Subcutaneous abdominal adipose tissue (tissue), 5 donors: ENCODE data around the gene PTPN21.

ENCODE experiments used
- H3K27ac ChIP-seq: one replicate; pipeline ENCODE4 v1.7.0; 2013; ENCODE audit warnings: low read depth, mild to moderate bottlenecking, inconsistent platforms, low read length, moderate library complexity
- H3K27me3 ChIP-seq, 5 donors: one replicate each; pipeline ENCODE4 v1.7.0; 2013; ENCODE audit warnings: low read length in 5 of 5, inconsistent platforms in 1 of 5; ENCODE audit not compliant: control insufficient read depth in 5 of 5, insufficient read depth in 4 of 5
- H3K36me3 ChIP-seq, 5 donors: one replicate each; pipeline ENCODE4 v1.7.0; 2013; ENCODE audit warnings: low read length in 5 of 5; ENCODE audit not compliant: control insufficient read depth in 5 of 5, insufficient read depth in 5 of 5
- H3K4me1 ChIP-seq, 5 donors: one replicate each; pipeline ENCODE4 v1.7.0; 2013; ENCODE audit warnings: low read length in 5 of 5, mild to moderate bottlenecking in 3 of 5, moderate library complexity in 1 of 5; ENCODE audit not compliant: control insufficient read depth in 5 of 5, insufficient read depth in 5 of 5
- H3K4me3 ChIP-seq, 5 donors: one replicate each; pipeline ENCODE4 v1.7.0; 2013; ENCODE audit warnings: low read length in 5 of 5, low read depth in 1 of 5
- H3K9ac ChIP-seq, 5 donors: one replicate each; pipeline ENCODE4 v1.7.0; 2013; ENCODE audit warnings: low read length in 5 of 5, mild to moderate bottlenecking in 4 of 5, moderate library complexity in 3 of 5
- H3K9me3 ChIP-seq, 5 donors: one replicate each; pipeline ENCODE4 v1.7.0; 2013; ENCODE audit warnings: low read length in 5 of 5; ENCODE audit not compliant: control insufficient read depth in 5 of 5
- donor health status: healthy.
- donor health status: healthy.
- donor health status: healthy.
- donor health status: healthy.
- donor health status: healthy.

PTPN21 gene

GRCh38 chr14:88439088-88439487 lies 115.7 kb downstream of the PTPN21 start:
- peaks cover 14 to 42% (median 34%) of the 10 kb centered on the region in 5 donors for H3K36me3 ChIP-seq
- H3K9me3 ChIP-seq, result no peaks in the 10 kb centered on the region
- H3K4me1 ChIP-seq, result no peaks in the 10 kb centered on the region
- H3K4me3 ChIP-seq, result no peak overlapping the region
- H3K9ac ChIP-seq, result no peak overlapping the region
- H3K27me3 ChIP-seq, result no peaks in the 10 kb centered on the region
- no peak overlapping the region for H3K27ac ChIP-seq

- H3K9me3 ChIP-seq, result no peaks in the 10 kb centered on the region
- no peaks in the 10 kb centered on the region for H3K27me3 ChIP-seq
- no peak overlapping the region for H3K4me3 ChIP-seq
- peaks cover 14 to 48% (median 40%) of the 10 kb centered on the region in 5 donors for H3K36me3 ChIP-seq
- no peaks in the 10 kb centered on the region for H3K4me1 ChIP-seq
- no peak overlapping the region for H3K27ac ChIP-seq
- H3K9ac ChIP-seq, result no peak overlapping the region
These were observed 117.1 kb downstream of the PTPN21 start for GRCh38 chr14:88437658-88438057.

- H3K36me3 ChIP-seq, result peaks cover 3 to 33% (median 14%) of the 10 kb centered on the region in 5 donors
- no peak overlapping the region for H3K4me3 ChIP-seq
- no peak overlapping the region for H3K27ac ChIP-seq
These were observed 123.8 kb downstream of the PTPN21 start for GRCh38 chr14:88430976-88431375.

DNA sequence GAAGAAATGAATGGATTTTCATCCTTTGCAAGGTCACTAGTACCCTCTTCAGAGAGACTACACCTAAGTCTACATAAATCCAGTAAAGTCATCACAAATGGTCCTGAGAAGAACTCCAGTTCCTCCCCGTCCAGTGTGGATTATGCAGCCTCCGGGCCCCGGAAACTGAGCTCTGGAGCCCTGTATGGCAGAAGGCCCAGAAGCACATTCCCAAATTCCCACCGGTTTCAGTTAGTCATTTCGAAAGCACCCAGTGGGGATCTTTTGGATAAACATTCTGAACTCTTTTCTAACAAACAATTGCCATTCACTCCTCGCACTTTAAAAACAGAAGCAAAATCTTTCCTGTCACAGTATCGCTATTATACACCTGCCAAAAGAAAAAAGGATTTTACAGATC lies 128.5 kb downstream of the PTPN21 start:
- Histone ChIP-seq H3K27me3 (no peaks in the 10 kb centered on the region), H3K27ac (peak overlapping the region; percentile 71), H3K4me1 (peaks cover 0 to 17% (median 5%) of the 10 kb centered on the region in 5 donors), H3K36me3 (peaks cover 0 to 12% (median 5%) of the 10 kb centered on the region in 5 donors), H3K9me3 (no peaks in the 10 kb centered on the region), H3K4me3 (peak overlapping the region; percentile 16 to 58 (median 51)), H3K9ac (peak overlapping the region in 3 of 5 donors; percentile 7 to 44 (median 32))

More at GRCh38 chr14:88430976-88431375, 123.8 kb downstream of the PTPN21 start:
- H3K9me3 ChIP-seq, result no peaks in the 10 kb centered on the region
- H3K4me1 ChIP-seq, result peaks cover 0 to 16% (median 5%) of the 10 kb centered on the region in 5 donors
- H3K27me3 ChIP-seq, result no peaks in the 10 kb centered on the region
- H3K9ac ChIP-seq, result no peak overlapping the region

DNA sequence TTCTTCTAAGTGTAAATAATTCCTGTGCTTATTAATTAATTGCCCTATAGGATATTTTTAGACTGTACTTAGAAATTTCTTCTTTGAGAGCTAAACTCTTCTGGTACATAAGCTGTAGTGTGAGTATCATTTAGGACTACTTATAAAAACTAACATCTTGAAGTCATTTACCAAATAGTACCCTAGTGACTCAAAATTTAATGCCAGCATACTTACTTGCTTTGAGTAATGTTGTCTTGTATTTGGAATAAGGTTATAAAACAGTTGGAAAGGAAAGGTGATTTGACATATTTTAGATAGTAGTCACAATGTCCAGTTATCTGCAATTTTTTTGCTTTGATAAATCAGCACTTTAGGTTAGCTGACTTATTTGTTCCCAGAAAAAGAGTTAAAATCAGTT lies 130.2 kb downstream of the PTPN21 start:
- no peak overlapping the region for H3K4me3 ChIP-seq
- H3K9ac ChIP-seq, result no peak overlapping the region
- H3K4me1 ChIP-seq, result peaks cover 0 to 20% (median 5%) of the 10 kb centered on the region in 5 donors
- H3K9me3 ChIP-seq, result no peaks in the 10 kb centered on the region
- no peaks in the 10 kb centered on the region for H3K27me3 ChIP-seq
- H3K36me3 ChIP-seq, result peaks cover 2 to 9% (median 5%) of the 10 kb centered on the region in 5 donors
- no peak overlapping the region for H3K27ac ChIP-seq

DNA sequence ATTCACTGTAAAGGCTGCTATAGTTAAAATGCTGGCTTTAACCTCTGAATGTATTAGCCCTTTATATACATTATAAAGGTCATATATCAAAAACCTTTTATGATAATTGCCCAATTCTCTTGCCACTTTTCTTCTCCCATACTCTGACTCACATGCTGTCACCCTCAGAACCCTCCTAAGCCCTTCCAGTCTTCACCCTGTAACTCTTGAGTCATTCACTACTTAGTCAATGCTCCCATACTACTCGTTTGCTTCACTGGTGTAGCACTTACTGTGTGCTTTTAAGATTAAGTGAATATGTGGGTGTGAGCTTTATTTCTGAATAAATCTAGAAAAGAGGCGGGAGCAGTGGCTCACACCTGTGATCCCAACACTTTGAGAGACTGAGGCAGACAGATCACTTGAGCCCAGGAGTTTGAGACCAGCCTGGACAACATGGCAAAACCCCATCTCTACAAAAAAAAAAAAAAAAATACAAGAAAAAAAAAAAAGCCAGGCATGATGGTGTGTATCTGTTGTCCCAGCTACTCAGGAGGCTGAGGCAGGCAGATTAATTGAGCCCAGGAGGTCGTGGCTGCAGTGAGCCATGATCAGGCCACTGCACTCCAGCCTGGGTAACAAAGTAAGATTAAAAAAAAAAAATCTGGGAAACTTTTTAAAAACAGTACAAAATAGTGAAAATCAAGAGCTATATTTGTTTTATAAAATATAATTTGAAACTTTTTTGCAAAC lies 131.7 kb downstream of the PTPN21 start:
- Histone ChIP-seq H3K9me3 (peaks cover 0 to 6% (median 2%) of the 10 kb centered on the region in 5 donors), H3K27ac (no peak overlapping the region), H3K4me3 (no peak overlapping the region), H3K9ac (no peak overlapping the region), H3K4me1 (peaks cover 0 to 17% (median 5%) of the 10 kb centered on the region in 5 donors), H3K36me3 (peaks cover 1 to 12% (median 3%) of the 10 kb centered on the region in 5 donors), H3K27me3 (no peaks in the 10 kb centered on the region)

GRCh38 chr14:88422047-88422446 lies 132.8 kb downstream of the PTPN21 start:
- Histone ChIP-seq H3K4me1 (peaks cover 0 to 9% (median 5%) of the 10 kb centered on the region in 5 donors), H3K9me3 (peaks cover 0 to 13% (median 9%) of the 10 kb centered on the region in 5 donors), H3K27me3 (no peaks in the 10 kb centered on the region), H3K4me3 (no peak overlapping the region), H3K9ac (no peak overlapping the region), H3K27ac (no peak overlapping the region), H3K36me3 (peaks cover 2 to 18% (median 8%) of the 10 kb centered on the region in 5 donors)

DNA sequence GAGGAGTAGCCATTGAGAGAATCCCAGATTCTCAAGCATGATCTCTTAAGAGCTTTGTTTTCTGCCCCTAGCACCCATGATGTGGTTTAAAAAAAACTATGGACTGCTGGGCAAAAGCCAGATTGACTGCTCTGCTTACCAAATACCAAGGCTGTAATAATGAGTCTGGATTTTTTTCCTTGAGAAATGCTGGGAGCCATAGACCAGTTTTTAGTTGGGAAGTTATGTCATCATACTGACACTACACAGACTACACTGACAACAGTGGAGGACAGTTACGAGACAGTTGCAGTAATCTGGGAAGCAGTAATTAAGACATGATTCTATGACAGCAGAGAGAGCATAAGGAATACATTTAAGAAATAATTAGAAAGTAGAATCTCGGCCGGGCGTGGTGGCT lies 133.5 kb downstream of the PTPN21 start:
- no peak overlapping the region for H3K9ac ChIP-seq
- H3K9me3 ChIP-seq, result peaks cover 0 to 13% (median 9%) of the 10 kb centered on the region in 5 donors
- peaks cover 0 to 4% (median 0%) of the 10 kb centered on the region in 5 donors for H3K4me1 ChIP-seq
- H3K27me3 ChIP-seq, result no peaks in the 10 kb centered on the region
- no peak overlapping the region for H3K27ac ChIP-seq
- peaks cover 2 to 20% (median 12%) of the 10 kb centered on the region in 5 donors for H3K36me3 ChIP-seq
- no peak overlapping the region for H3K4me3 ChIP-seq

DNA sequence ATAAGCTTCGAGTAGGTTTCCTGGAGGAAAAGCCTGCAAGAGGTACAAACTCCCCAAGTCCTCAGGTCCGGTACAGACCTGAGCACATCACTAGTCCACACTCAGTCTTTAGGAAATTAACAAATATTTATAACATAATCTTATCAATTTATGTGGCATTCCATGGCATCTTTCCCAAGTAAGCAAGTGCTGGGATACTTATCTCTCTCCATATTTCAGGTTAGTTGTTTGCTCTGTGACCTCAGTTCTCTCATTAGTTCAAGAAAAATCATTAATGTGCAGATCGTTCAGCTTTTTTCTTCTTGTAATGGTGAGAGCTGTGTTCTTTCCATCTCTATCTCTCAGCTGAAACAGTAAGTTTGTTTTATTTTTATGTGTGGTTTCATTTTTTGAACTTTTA lies 134.6 kb downstream of the PTPN21 start:
- Histone ChIP-seq H3K27ac (no peak overlapping the region), H3K36me3 (peaks cover 7 to 23% (median 16%) of the 10 kb centered on the region in 5 donors), H3K27me3 (no peaks in the 10 kb centered on the region), H3K9me3 (peaks cover 6 to 20% (median 14%) of the 10 kb centered on the region in 5 donors), H3K4me3 (no peak overlapping the region), H3K4me1 (peaks cover 0 to 4% (median 0%) of the 10 kb centered on the region in 5 donors), H3K9ac (no peak overlapping the region)

DNA sequence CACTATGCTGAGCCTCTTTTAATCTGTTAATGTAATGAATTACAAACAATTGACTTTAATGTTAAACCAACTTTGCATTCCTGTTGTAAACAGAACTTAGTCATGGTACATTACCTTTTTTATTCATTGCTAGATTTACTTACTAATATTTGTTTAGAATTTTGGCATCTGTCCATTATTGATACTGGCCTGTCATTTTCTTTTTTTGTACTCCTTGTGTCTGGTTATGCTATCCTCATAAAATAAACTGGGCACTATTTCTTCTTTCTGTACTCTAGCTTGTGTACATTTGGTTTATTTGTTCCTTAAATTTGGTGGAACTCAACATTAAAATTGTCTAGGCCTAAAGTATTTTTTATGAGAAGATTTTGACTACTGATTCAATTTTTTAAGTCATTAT lies 137.2 kb downstream of the PTPN21 start:
- H3K27me3 ChIP-seq, result no peaks in the 10 kb centered on the region

More for the DNA sequence above, 137.2 kb downstream of the PTPN21 start:
- Histone ChIP-seq H3K36me3 (peaks cover 7 to 23% (median 16%) of the 10 kb centered on the region in 5 donors), H3K4me1 (peaks cover 0 to 4% (median 0%) of the 10 kb centered on the region in 5 donors), H3K9me3 (peaks cover 6 to 22% (median 14%) of the 10 kb centered on the region in 5 donors), H3K4me3 (no peak overlapping the region), H3K27ac (no peak overlapping the region), H3K9ac (no peak overlapping the region)
